Measurements from ENCODE around the gene ASB1. TPM values are rescaled to one million over a fixed set of nuclear protein-coding genes. Genes with fewer than 3 reads are reported as not detected.

The ASB1 gene
- polyA plus RNA-seq, 1 donor (not counting 4 experiments of a cell fraction or from before 2014, with no cell fraction given) = 13.0 TPM

DNA sequence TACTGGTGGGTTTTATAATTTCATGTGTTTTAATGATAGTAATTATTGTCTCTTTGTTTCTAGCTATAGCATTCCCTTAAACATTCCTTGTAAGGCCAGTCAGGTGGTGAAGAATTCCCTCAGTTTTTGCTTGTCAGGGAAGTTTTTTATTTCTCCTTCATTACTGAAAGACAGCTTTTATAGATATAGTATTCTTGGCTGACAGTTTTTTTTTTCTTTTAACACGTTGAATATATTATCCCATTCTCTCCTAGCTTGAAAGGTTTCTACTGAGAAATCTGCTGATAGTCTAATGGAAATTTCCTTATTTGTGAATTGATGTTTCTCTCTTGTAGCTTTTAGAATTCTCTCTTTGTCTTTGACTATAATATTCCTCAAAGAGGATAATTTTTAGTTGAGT is 46.8 kb downstream of the ASB1 start:
- DNase-seq (ENCODE audit: low read depth, low spot score) (no peak), FAIRE-seq (no peak)
- Histone ChIP-seq H3K4me2 (ENCODE audit: control insufficient read depth, extremely low read depth, insufficient read depth, low read depth, low read length) (no peak overlapping the region), H3K4me1 (ENCODE audit: control insufficient read depth, extremely low read depth, insufficient read depth, low read length) (no peaks in the 10 kb centered on the region), H3K9me3 (ENCODE audit: control insufficient read depth, low read depth, low read length) (no peaks in the 10 kb centered on the region), H3K36me3 (ENCODE audit: control insufficient read depth in 2 of 2, extremely low read depth in 1 of 2, insufficient read depth in 2 of 2, low read length in 2 of 2) (no peaks in the 10 kb centered on the region), H3K27ac (ENCODE audit: control insufficient read depth, insufficient read depth, low read length) (no peak overlapping the region), H3K79me2 (ENCODE audit: control insufficient read depth, insufficient read depth, low read length) (no peaks in the 10 kb centered on the region), H3K27me3 (ENCODE audit: control insufficient read depth, extremely low read depth, insufficient read depth, low read length) (no peaks in the 10 kb centered on the region), H4K20me1 (ENCODE audit: control insufficient read depth, extremely low read depth, insufficient read depth, low read length) (no peaks in the 10 kb centered on the region), H2AFZ (ENCODE audit: control insufficient read depth, low read length) (no peak overlapping the region), H3K4me3 (ENCODE audit: control insufficient read depth in 2 of 3, extremely low read depth in 1 of 3, insufficient read depth in 2 of 3, low read depth in 1 of 3, low read length in 3 of 3) (no peak overlapping the region), H3K9ac (ENCODE audit: control insufficient read depth, extremely low read depth, insufficient read depth, low read length) (no peak overlapping the region), H3K9me1 (ENCODE audit: control insufficient read depth, extremely low read depth, insufficient read depth, low read length) (no peaks in the 10 kb centered on the region)
- TF ChIP-seq CTCF (optimal IDR thresholded peaks at IDR 0.05 in 1 of 3, IDR thresholded peaks at IDR 0.05 in 1 of 3, conservative IDR thresholded peaks at IDR 0.05 in 1 of 3; ENCODE audit: extremely low read depth in 1 of 3, insufficient read depth in 2 of 3, low read length in 3 of 3) = no peak
- no peak for TF ChIP-seq EZH2 (IDR thresholded peaks at IDR 0.05; ENCODE audit: low read length)
- dilution Hi-C loops (cut with MboI; ENCODE audit: extremely low pct_ligation_motif_present, low sequenced_read_pairs) = no loop called here

GRCh38 chr2:238475034-238475433 is 48.3 kb downstream of the ASB1 start:
- no peak for TF ChIP-seq EZH2 (IDR thresholded peaks at IDR 0.05; ENCODE audit: low read length)
- TF ChIP-seq CTCF (optimal IDR thresholded peaks at IDR 0.05 in 1 of 3, IDR thresholded peaks at IDR 0.05 in 1 of 3, conservative IDR thresholded peaks at IDR 0.05 in 1 of 3; ENCODE audit: extremely low read depth in 1 of 3, insufficient read depth in 2 of 3, low read length in 3 of 3) = no peak
- Histone ChIP-seq H3K36me3 (ENCODE audit: control insufficient read depth in 2 of 2, extremely low read depth in 1 of 2, insufficient read depth in 2 of 2, low read length in 2 of 2) (no peaks in the 10 kb centered on the region), H2AFZ (ENCODE audit: control insufficient read depth, low read length) (no peak overlapping the region), H3K4me1 (ENCODE audit: control insufficient read depth, extremely low read depth, insufficient read depth, low read length) (no peaks in the 10 kb centered on the region), H3K9me3 (ENCODE audit: control insufficient read depth, low read depth, low read length) (no peaks in the 10 kb centered on the region), H3K9ac (ENCODE audit: control insufficient read depth, extremely low read depth, insufficient read depth, low read length) (no peak overlapping the region), H3K4me2 (ENCODE audit: control insufficient read depth, extremely low read depth, insufficient read depth, low read depth, low read length) (no peak overlapping the region), H3K27ac (ENCODE audit: control insufficient read depth, insufficient read depth, low read length) (no peak overlapping the region), H3K27me3 (ENCODE audit: control insufficient read depth, extremely low read depth, insufficient read depth, low read length) (no peaks in the 10 kb centered on the region), H4K20me1 (ENCODE audit: control insufficient read depth, extremely low read depth, insufficient read depth, low read length) (no peaks in the 10 kb centered on the region), H3K4me3 (ENCODE audit: control insufficient read depth in 2 of 3, extremely low read depth in 1 of 3, insufficient read depth in 2 of 3, low read depth in 1 of 3, low read length in 3 of 3) (no peak overlapping the region), H3K9me1 (ENCODE audit: control insufficient read depth, extremely low read depth, insufficient read depth, low read length) (no peaks in the 10 kb centered on the region), H3K79me2 (ENCODE audit: control insufficient read depth, insufficient read depth, low read length) (no peaks in the 10 kb centered on the region)
- DNase-seq (ENCODE audit: low read depth, low spot score) (no peak), FAIRE-seq (no peak)
- dilution Hi-C loops (cut with MboI; ENCODE audit: extremely low pct_ligation_motif_present, low sequenced_read_pairs) = no loop called here

Measured in keratinocyte (primary cell).